NK-92 (cell line): ENCODE measurements around the gene PBX4.

ENCODE experiments used
- DNase-seq: peaks from one replicate; lab custom pipeline; 2025; ENCODE audit not compliant: unreplicated experiment; lab: John Stamatoyannopoulos, UW

Gene PBX4

GRCh38 chr19:19559931-19560330, 58.6 kb downstream of the PBX4 start:
- no peak for DNase-seq

GRCh38 chr19:19558636-19559035, 59.9 kb downstream of the PBX4 start:
- DNase-seq, result no peak

- no peak for DNase-seq
Measured at GRCh38 chr19:19558055-19558454, 60.4 kb downstream of the PBX4 start.

DNA sequence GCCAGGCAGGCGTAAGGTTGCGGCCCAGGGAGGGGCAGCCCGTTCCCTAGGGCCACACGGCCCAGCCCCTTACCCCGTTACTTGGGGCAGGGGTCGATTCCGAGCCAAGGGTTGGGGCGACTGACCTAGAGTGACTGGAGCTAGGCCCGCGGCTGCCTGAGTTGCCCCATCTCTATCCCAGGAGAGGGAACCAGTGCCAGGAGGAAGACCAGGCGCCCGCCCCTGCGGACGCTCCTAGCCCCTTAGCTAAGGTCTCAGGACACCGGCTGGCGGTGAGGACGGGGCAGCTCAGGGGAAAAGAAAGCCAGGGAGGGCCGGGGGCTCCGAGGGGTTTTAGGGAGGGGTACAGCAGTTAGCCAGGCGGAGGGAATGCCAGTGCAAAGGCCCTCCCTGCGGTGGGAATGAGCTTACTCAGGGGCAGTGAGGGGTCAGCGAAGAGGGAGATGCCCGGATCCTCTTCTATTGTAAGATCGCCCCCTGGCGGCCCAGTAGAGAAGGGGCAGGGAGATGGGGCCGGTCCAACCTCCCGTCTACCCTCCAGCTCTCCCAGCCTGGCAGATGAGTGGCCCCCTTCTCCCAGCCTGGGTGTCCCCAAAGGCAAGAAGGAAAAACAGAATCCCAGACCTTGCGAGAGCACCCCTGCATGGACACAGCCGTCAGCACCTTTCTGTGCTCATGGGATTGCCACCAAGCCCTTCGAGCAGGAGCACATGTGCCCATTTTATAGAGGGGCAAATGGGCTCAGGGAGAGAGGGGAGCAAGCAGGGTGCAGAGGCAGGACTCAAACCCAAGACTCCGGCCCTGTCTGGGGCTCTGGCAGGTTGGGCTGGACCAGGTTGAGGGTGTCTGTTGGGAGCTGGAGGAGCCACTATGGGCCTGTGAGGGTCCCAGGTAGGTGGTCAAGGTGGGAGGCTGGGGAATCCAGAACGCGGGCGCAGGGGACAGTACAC, 64.1 kb downstream of the PBX4 start:
- no peak for DNase-seq

GRCh38 chr19:19553670-19554069, 64.8 kb downstream of the PBX4 start:
- DNase-seq, result no peak

GRCh38 chr19:19552798-19553197, 65.7 kb downstream of the PBX4 start:
- no peak for DNase-seq

- DNase-seq, result no peak
Measured at GRCh38 chr19:19551853-19552192, 66.7 kb downstream of the PBX4 start.

DNA sequence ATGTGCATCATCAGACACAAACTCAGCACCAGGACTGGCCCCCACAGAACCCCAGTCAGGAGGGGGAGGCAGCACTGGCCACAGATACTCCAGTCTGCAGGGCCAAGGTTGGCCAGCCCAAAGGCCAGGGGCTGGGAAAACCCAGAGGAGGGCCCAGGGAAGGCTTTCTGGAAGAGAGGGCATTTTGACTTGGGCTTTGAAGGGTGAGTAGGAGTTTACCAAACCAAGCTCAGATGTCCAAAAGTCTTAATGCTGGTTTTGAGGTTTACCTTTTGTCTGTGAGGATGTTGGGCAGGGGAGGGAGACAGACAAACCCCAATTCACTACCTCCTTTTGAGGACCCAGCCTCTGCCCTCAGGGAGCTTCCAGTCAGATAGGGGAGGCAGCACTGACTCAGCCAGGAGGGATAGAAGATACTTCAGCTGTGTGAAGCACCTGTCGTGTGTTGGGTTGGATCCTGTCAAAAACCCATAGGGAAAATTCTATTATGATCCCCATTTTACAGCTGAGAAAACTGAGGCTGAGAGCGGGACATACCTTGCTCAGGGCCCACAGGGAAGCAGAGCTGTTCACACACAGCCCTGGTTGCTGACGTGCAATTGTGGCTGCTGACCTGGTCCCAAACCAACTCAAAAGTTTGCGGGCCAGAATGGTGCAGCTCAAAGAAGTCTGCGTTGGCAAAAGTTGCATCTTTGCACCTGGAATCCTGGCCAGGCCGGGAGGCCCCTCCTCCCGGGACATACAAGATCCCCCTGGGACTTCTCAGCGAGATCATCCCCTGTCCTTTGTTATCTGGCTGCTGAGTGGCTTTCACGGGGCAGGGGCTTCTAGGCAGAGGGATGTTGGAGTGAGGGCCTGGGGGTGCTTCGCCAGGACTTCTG, 67.3 kb downstream of the PBX4 start:
- DNase-seq, result no peak

DNA sequence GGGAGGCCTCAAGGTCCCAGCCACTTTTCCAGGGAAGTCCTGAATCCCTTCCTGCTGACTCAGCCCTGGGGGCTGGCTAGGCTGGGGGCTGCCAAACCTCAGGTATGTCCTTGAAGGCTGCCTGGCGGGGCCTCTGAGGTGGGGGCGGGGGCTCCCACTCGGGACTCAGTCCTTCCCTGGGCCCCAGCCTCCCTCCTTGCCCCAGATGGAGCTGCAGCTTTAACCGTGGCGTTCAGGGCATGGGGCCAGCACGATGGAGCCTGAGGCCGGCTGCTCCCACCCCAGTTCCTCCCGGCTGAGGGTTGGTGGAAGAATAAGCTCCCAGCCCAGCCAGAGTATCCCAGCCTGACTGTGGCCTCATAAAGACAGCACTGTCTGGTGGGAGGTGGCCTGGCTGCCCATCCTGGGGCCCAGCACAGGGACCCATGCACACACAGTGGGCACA, 68.0 kb downstream of the PBX4 start:
- DNase-seq, result no peak

- no peak for DNase-seq
Measured at GRCh38 chr19:19549804-19550464, 68.6 kb downstream of the PBX4 start.

- DNase-seq, result no peak
Measured at GRCh38 chr19:19548915-19549759, 69.3 kb downstream of the PBX4 start.

DNA sequence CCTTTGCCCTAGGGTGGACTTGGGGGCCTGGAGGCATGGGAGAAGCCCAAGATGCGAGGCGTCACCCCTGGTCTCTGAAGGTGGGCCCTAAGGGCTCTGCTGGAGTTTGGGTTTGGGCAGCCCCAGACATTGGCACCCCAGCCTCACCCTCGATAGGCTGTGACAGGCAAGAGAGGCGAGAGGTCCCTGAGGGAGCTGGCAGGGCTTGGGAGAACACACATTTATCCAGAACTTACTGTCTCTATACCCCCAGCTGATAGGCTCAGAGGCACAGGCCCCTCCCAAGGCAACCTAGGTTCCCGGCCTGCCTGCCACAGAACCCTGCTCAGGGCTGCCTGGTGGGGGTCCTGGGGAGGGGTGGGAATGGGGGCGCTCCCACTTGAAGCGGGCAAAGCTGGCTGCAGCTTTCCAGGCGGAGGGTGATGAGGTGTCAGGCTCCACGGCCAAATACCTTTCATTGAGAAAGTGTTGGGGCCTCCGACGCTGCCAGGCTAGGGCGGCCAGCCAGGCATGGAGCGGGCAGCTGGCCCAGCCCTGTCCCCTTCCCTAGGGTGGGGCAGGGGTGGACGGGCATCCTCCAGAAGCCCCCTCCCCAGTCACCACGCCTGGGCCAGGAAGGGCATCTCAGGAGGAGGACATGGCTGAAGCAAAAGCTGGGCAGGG, 70.7 kb downstream of the PBX4 start:
- DNase-seq, result no peak

DNA sequence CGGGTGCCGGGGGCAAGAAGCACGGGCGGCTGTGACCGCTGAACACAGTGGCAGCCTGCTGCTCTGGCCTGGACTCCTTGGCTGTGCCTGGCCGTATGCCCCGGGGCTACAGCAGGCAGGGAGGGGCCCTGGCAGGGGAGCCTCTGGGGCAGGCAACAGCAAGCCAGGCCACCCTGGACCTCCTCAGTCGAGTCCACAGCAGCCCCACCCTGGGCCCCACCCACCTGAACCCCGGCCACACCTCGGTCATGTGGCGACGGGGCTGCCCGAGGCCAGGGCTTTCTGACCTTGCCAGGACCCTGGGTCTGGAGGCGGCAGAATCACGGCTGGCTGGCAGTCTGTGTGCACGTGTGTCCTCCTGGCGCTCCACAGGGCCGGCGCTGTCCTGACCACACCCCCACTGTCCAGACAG, 71.7 kb downstream of the PBX4 start:
- DNase-seq, result no peak

DNA sequence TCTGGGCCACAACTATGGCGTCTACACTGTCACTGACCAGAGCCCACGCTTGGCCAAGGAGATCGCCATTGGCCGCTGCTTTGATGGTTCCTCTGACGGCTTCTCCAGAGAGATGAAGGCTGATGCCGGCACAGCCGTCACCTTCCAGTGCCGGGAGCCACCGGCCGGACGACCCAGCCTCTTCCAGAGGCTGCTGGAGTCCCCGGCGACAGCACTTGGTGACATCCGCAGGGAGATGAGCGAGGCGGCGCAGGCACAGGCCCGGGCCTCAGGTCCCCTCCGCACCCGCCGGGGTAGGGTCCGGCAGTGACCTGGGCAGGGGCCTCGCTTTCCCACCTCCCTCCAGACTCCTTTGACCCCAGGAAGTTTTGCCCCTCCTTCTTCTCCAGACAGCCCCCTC, 72.8 kb downstream of the PBX4 start:
- DNase-seq, result no peak

DNA sequence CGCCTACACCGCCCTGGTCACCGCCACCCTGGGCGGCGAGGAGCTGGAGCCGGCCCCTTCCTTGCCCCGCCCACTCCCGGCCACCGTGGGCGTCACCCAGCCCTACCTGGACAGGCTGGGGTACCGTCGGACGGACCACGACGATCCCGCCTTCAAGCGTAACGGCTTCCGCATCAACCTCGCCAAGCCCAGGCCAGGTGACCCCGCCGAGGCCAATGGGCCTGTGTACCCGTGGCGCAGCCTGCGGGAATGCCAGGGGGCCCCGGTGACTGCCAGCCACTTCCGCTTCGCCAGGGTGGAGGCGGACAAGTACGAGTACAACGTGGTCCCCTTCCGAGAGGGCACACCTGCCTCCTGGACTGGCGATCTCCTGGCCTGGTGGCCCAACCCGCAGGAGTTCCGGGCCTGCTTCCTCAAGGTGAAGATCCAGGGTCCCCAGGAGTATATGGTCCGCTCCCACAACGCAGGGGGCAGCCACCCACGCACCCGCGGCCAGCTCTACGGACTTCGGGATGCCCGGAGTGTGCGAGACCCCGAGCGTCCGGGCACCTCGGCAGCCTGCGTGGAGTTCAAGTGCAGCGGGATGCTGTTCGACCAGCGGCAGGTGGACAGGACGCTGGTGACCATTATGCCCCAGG, 73.4 kb downstream of the PBX4 start:
- no peak for DNase-seq

GRCh38 chr19:19544257-19544953, 74.1 kb downstream of the PBX4 start:
- no peak for DNase-seq

- DNase-seq, result no peak
Measured at GRCh38 chr19:19543640-19544039, 74.8 kb downstream of the PBX4 start.

- no peak for DNase-seq
Measured at GRCh38 chr19:19543101-19543500, 75.4 kb downstream of the PBX4 start.

DNA sequence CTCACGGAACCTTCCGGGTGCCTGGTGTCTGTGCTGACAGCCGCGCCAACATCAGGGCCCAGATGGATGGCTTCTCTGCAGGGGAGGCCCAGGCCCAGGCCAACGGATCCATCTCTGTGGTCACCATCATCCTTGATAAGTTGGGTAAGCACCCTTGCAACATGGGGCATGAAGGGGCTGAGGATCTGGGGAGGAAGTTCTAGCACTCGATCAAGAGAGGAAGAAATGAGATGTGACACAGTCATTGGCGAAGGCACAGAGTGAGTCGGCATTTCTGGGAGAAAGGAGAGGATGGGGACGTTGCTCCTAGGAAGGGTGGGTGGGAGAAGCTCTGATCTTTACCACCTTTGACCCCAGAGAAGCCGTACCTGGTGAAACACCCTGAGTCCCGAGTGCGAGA, 76.0 kb downstream of the PBX4 start:
- no peak for DNase-seq
